ENCODE measurements around the gene MEPCE.
A peak's percentile ranks its signal among the peaks of the same experiment; 100 is the strongest.
"Not testable (repeated sequence)": the region's sequence is repeated elsewhere in the genome, so short reads cannot be mapped to it uniquely, and the experiment has no call there.

The MEPCE gene, protein sequence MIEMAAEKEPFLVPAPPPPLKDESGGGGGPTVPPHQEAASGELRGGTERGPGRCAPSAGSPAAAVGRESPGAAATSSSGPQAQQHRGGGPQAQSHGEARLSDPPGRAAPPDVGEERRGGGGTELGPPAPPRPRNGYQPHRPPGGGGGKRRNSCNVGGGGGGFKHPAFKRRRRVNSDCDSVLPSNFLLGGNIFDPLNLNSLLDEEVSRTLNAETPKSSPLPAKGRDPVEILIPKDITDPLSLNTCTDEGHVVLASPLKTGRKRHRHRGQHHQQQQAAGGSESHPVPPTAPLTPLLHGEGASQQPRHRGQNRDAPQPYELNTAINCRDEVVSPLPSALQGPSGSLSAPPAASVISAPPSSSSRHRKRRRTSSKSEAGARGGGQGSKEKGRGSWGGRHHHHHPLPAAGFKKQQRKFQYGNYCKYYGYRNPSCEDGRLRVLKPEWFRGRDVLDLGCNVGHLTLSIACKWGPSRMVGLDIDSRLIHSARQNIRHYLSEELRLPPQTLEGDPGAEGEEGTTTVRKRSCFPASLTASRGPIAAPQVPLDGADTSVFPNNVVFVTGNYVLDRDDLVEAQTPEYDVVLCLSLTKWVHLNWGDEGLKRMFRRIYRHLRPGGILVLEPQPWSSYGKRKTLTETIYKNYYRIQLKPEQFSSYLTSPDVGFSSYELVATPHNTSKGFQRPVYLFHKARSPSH

DNA sequence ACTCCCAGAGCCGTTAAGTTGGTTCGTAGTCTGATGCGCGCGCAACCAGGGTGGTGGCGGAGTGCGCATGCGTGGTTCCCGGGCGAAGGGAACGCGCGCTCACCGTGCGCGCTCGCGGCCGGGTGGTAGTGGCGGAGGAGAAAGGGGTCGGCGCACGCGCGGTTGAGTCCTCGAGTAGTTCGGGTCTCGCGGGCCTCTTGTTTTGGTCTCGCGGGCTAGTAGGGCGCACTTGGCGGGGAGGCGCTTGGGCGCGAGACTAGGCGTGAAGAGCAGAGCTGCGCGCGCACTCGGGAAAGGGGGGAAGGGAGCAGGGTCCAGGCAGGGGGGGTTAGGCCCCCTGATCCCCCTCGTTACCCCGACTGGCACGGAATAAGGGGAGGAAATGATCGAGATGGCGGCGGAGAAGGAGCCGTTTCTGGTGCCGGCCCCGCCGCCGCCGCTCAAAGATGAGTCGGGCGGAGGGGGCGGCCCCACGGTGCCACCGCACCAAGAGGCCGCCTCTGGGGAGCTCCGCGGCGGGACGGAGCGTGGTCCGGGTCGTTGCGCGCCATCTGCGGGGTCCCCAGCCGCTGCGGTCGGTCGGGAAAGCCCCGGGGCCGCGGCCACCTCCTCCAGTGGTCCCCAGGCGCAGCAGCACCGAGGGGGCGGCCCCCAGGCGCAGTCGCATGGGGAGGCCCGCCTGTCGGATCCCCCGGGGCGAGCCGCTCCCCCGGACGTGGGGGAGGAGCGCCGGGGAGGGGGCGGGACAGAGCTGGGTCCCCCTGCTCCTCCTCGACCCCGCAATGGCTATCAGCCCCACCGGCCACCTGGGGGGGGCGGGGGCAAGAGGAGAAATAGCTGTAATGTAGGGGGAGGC lies at the start of gene MEPCE:
Gene MEPCE, plus strand, starts transcription at position 195 of the 856 bp plus-strand sequence. Its CDS starts 188 bp downstream, at position 383.
- DNase-seq: peak; percentile 91

DNA sequence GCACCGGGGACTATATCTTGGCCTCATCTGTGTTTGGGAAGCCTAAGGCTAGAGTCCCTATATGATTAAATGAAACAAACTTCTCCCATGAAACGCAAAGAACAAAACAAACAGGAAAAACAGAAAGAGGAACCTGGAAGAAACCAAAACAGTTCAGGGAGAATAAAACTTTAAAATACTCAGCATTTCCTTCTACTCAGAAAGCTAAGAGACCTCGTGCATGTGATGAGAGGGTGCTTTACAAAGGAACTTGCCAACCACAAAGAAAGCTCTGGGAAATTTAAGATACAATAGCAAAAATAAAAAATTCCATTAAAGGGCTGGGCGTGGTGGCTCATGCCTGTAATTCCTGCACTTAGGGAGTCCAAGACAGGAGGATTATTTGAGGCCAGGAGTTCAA lies 49.4 kb upstream of the MEPCE start:
- no peak for DNase-seq

DNA sequence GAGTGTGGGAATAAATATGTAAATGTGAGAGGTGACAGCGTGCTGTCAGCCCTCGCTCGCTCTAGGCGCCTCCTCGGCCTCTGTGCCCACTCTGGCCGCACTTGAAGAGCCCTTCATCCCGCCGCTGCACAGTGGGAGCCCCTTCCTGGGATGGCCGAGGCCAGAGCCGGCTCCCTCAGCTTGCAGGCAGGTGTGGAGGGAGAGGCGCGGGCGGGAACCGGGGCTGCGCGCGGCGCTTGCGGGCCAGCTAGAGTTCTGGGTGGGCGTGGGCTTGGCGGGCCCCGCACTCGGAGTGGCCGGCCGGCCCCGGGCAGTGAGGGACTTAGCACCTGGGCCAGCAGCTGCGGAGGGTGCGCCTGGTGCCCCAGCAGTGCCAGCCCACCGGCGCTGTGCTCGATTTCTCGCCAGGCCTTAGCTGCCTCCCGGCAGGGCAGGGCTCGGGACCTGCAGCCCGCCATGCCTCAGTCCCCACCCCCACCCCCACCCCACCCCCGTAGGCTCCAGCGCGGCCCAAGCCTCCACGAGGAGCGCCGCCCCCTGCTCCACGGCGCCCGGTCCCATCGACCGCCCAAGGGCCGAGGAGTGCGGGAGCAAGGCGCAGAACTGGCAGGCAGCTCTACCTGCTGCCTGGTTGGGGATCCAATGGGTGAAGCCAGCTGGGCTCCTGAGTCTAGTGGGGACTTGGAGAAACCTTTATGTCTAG lies 47.9 kb upstream of the MEPCE start:
- not testable (repeated sequence) for DNase-seq

DNA sequence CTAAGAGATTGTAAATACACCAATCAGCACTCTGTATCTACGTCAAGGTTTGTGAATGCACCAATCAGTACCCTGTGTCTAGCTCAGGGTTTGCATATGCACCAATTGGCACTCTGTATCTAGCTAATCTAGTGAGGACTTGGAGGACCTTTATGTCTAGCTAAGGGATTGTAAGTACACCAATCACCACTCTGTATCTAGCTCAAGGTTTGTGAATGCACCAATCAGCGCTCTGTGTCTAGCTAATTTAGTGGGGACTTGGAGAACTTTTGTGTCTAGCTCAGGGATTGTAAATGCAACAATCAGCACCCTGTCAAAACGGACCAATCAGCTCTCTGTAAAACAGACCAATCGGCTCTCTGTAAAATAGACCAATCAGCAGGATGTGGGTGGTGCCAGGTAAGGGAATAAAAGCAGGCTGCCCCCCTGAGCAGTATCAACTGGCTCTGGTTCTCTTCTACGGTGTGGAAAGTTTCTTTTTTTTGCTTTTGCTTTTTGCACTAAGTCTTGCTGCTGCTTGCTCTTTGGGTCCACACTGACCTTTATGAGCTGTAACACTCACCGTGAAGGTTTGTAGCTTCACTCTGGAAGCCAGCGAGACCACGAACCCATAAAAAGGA lies 47.3 kb upstream of the MEPCE start:
- not testable (repeated sequence) for DNase-seq

DNA sequence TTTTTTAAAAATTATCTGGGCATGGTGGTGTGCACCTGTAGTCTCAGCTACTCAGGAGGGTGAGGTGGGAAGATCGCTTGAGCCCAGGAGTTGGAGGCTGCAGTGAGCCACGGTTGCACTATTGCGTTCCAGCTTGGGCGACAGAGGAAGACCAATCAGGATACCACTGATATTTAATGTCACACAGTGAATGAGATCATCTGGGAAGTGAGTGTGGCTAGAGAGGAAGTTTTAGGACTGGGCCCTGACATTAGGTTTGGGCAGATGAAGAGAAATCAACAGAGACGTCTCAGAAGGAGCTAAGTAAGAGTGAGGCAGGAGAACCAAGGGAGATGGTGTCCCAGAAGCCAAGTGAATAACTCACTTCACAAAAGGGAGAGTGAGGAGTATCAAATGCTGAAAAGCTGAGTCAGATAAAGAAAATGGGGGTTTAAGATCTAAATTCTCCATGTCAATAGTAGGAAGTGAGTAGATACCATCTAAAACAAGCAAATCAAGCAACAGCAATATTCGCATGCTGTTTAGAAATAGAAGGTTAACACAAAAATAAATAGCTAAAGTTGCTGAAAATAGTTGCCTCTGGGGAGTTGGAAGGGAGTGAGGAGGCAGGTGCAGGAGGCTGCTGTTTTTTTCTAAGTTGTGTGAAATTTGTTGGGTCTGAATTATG lies 44.9 kb upstream of the MEPCE start:
- no peak for DNase-seq

DNA sequence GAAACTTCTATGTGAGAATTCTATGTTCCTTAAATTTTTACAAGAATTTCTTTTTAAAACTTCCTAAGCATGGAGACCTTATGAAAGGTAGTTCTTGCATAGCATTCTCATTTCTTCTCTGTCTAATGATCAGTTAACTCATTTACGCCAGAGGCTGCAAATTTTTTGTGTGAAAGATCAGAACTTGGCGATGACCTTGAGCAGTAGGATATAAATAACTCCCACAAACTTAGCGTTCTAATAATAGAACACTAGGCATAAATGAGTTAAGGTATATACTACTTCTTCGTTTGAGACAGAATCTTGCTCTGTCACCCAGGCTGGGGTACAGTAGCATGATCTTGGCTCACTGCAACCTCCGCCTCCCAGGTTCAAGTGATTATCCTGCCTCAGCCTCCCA lies 42.7 kb upstream of the MEPCE start:
- DNase-seq: no peak

DNA sequence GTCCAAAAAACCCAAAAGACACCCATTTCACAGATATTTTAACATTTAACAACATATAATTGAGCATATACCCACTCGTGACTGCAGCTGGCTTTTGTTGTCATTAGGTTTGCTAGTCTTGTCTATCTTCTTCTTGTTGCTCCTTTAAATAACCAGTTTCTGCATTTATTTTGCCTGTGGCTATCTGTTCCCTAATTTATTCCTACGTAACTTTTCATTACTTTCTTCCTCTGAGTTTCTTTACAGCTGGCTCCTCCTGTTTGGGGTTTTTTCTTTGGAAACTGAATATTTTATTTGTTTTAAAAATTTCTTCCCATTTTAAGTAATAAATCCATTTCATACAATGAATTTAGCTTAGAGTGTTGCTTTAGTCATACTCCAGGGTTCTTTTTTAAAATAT lies 41.9 kb upstream of the MEPCE start:
- DNase-seq: no peak

DNA sequence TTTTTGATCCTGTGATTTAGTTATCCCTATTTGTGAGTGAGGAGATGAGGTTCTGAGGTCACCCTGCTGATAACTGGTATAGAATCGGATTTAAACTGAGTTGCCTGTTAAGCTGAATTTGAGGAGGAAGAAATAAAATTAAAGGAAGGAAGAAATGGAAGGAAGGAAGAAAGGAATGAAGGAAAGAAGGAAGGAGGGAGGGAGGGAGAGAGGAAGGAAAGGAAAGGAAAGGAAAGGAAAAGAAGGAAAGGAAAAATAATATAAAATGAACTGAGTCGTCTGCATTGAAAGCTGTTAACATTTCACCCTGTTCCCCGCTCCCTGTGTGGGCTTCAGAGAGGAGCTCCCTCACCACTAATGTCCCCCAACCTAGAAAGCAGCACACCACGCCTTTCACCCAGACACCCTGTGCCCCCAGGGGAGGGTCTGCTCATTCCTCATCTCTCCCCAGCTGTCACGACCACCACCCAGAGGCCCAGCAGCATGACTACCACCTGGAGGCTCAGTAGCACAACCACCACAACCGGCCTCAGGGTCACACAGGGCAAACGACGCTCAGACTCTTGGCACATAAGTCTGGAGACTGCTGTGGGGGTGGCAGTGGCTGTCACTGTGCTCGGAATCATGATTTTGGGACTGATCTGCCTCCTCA lies 40.1 kb upstream of the MEPCE start:
- no peak for DNase-seq

DNA sequence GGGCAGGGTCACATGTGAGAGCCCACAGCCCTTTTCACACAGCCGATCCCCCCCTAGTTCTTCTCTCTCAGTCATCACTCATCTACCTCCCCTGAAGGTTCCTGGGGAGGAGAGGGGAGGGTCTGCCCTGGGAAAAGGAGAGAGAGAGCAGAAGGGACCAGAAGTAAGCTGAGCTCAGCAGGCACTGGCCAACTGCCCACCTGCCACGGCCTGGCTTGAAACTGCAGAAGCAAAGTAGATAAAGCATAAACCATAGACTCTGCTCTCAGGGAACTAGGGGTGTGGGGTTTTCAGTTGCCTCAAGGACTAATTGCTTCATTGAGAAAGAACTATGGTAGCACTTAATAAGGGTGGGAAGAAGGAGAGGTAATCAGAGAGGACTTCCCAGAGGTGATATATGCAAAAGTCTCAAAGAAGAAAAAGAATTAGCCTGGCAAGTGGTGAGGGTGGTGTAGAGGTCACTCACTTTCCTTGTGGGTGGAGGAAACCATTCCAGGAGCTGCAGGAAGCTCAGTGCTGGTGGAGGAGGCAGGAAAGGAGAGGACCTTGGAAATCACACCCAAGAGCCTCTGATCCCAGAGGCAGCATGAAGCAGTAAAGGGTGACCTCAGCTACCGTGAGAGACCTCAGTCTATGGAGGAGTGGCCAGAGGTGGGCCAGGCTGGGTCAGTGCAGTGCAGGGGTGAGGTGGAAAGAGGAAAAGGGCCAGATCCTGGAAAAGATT lies 39.2 kb upstream of the MEPCE start:
- DNase-seq: no peak

DNA sequence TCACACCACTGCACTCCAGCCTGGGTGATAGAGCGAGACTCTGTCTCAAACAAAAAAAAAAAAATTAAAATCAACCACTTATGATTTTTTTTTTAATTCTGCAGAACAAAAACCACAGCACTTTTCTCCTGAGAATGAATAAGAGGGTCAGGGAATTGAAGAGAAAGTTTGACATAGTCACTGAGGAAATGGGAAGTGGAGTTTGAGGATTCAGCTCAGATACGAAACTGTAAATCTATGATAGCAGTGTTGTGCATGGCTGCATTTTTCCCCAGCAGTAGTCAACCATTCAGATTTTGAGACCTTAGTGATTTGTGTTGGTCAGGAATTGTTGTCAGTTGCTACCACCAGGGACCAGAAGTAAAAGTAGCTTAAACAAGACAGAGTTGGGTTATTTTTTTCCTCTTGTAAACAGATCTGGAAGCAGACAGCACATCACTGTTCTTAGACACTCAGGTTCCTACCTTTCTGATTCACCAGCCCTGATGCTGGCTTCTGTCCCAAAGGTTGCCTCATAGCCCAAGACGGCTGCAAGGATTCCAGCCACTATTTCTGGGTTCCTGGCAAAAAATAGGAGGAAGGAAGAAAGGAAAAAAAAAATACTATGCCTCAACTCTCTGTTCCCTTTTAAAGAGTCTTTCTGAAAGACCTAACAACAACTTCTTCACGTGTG lies 36.3 kb upstream of the MEPCE start:
- DNase-seq: no peak

DNA sequence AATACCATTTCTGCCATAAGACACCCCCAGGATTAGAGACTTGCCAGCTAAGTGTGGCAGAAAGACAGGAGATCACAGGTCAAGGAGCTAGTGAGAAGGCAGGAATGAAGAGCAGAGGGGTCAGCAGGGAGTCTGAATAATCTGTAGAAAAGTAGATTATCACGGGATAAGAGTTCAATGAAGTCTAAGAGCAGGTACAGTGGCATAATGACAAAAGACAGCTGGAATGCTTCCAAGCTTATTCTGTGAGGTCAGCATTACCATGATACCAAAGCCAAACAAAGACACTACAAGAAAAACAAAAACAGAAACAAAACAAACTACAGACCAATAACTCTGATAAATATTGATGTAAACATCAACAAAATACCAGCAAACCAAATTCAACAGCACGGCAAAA lies 35.6 kb upstream of the MEPCE start:
- no peak for DNase-seq

DNA sequence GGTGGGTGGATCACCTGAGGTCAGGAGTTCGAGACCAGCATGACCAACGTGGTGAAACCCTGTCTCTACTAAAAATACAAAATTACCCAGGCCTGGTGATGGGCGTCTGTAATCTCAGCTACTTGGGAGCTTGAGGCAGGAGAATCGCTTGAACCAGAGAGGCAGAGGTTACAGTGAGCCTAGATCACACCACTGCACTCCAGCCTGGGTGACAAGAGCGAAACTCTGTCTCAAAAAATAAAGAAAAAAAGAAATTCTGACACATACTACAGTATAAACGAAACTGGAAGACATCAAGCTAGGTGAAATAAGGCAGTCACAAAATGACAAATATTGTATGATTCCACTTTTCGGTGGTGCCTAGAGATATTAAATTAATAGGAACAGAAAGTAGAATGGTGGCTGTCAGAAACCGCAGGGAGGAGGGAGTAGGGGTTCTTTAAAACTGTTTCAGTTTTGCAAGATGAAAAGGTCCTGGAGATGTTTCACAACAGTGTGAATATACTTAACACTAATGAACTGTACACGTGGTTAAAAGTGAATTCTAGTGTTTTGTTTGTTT lies 33.1 kb upstream of the MEPCE start:
- DNase-seq: no peak

DNA sequence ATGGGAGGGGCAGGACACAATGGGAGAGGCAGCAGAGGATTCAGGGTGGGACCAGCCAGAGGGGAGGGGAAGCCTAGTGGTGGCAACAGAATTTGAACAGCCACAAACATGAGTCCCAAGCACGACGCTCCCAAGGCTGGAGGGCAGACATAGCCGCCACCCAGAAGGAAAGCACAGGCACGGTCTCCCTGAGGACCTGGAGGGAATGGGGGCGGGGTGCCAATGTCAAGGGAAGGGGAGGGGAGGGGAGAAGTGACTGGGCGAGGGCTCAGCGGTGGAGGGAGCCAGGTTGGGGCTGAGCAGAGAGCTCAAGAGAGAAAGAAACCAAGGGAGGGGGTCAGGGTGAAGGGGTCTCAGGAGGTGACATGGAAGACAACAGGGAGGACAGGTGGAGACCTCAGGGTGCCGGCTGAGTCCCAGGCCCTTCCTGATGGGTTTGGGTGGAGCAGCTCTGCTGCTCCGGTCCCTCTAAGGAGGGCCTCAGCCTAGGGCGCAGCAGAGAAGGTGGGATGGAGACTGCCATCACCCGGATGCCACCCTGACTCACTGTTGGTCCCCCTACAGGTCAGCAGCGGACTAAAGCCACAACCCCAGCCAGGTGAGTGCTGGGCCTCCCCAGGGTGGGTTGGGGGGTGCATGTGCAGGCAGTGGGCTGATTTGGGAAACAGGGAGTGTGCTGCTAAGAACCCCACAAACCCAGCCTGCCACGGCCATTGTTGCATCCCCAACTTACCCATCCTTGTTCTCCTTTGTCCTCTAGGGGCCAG lies 32.1 kb upstream of the MEPCE start:
- DNase-seq: no peak

DNA sequence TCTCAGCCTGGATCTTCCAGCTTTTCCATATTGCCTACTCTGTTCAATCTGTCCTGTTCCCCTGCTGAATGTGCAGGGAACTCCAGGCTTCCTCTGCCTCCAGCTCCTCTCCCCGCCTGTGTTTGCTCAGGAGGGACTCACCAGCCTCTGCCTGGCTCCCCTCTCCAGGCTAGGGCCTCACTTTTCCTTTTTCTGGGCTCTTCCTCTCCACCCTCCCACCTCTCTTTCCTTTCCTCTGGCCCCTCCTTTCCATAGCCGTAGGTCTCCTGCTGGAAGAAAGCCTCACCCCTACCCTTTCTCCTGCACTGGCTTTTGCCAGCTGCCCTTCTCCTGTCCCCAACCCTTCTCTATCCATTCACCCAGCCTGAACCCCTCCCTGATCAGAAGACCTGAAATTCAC lies 31.4 kb upstream of the MEPCE start:
- no peak for DNase-seq

DNA sequence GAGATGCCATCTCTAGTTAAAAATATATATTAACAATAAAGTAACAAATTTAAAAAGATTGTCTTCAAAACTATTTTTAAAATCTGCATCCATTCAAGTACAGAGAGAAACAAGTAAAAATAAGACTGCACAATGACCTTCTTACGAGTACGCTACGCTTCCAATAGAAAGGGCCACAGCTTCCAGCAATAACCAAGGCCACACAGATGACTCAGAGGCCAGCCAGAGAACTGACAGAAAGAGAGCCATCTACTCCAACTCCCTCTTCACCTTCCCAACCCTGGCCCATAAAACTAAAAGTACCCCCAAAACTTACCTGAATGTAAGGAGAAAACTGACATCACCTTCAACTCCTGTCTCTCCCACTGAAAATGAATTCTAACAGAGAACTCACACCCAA lies 29.6 kb upstream of the MEPCE start:
- DNase-seq: no peak

DNA sequence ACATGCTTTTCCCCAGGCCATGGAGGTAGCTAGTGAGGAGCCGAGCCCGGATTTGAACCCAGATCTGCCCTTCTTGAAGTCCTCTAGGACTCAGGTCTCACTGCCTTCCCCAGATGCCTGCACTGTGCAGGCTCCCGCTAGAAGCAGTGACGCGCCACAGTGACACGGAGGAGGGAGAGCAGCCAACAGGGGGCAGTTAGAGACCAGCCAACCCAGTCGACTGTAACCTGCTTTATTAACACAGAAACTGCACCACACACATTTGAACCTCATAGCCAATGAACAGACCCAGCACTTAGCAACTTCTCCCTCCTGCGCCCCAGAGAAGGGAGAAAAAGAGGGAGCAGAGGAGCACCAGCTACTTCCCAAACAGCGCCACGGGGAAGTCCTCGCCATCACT lies 29.0 kb upstream of the MEPCE start:
- no peak for DNase-seq

DNA sequence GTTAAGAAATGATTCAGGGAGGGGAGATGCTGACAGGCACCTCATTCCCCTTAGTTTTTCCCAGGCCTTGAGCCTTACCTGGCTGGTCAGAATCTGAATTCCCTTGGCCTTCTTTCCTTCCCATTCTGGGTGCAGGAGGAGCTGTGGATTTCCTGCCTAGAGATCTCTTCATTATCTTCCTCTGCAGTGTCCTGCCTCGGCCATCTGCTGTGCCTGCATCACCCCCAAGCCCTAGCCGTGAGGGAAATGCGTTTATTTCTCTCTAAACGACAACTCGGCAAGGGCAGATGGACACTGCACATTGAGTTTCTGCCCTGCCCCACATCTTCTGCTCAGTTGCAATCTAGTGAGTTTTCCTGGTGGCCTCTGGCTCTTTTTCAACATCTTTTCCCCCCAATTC lies 27.8 kb upstream of the MEPCE start:
- no peak for DNase-seq

DNA sequence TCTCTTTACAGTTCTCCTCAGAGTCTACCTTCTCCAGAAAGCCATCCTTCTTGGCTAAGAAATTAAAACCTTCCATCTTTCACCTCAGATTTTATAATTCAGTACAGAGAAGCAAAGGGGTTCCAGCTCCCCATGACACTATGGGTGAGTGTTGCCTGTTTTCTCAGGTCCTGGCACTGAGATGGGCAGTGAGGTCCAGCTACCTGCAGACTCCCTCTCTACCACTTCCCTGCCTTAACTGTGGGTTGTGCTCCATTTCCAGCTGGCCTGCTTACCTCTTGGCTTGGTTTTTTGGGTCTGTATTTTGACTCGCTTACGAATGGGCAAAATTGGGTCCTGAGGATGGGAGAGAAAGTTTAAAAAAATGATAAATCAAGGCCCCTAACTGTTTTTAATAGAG lies 27.4 kb upstream of the MEPCE start:
- no peak for DNase-seq

DNA sequence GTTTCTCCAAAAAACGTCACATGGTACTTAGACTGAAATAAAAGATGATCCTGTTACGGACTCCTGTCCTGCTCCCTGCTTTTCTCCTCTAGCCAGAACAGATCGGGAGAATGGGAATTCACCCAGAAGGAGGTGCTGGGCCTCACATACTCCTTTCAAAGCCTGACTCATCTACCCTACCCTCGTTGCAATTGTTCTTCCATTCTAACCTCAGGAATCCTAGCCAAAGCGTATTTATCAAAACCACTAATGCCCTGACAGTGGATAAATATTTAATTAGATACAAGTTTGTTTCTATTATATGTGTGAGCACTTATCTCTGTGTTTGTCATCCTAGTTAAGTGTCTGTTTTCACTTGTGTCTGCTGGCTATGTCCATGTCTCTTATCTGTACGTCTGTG lies 22.9 kb upstream of the MEPCE start:
- no peak for DNase-seq

All from NCI-H446 treated with DMSO at 0.1 percent for 48 hours (cell line).